GM19468 (cell line): ENCODE results near the gene OR4C11.
A peak's percentile ranks its signal among the peaks of the same experiment; 100 is the strongest.

Experiments
- ATAC-seq: cut with Tn5 transposase; IDR thresholded peaks from one replicate; pipeline ENCODE4 v1.9.1; 2021; ENCODE audit warnings: mild to moderate bottlenecking, moderate library complexity, moderate number of reproducible peaks; ENCODE audit not compliant: unreplicated experiment; ENCODE audit errors: extremely low read depth

Gene OR4C11, protein sequence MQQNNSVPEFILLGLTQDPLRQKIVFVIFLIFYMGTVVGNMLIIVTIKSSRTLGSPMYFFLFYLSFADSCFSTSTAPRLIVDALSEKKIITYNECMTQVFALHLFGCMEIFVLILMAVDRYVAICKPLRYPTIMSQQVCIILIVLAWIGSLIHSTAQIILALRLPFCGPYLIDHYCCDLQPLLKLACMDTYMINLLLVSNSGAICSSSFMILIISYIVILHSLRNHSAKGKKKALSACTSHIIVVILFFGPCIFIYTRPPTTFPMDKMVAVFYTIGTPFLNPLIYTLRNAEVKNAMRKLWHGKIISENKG

DNA sequence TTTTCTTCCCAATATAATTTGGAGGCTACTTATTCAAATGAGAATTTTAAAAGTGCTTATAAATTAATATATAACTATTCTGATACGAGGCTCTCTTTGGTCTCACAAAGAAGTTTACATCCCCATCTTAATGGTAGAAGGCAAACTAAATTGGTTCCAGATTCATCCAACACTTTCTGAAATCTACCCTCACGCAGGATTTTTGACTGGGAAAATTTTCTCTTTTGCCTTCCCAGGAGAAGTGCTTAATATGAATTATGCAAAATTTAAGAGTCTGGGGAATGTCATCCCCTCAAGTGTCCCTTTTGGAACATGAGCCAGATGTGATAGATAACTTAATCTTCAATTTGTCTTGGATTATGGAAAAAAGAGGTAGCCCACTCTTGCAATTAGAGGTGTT lies at the start of gene OR4C11:
Gene OR4C11, minus strand, starts transcription at position 101 of the 400 bp plus-strand sequence. CDS start 3,272 bp downstream, outside the sequence.
- ATAC-seq: no peak

DNA sequence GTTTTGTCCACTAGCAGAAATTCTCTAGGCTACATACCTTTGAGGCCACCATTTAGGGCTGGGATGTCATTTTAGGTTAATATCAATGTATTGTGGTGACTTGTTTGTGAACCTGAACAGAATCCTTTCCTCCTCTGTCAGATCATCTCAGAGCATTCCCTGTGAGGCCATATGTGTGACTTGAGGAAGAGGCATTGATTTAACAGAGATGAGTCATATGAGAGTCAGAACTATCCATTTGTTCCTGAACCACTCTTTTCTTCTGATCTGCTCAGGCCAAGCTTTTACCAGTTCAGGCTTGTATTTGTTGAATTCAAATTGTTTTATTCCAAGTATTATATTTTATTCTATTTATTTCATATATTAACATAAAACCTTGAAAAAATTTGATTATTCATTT lies 47.7 kb upstream of the OR4C11 start:
- ATAC-seq: no peak

DNA sequence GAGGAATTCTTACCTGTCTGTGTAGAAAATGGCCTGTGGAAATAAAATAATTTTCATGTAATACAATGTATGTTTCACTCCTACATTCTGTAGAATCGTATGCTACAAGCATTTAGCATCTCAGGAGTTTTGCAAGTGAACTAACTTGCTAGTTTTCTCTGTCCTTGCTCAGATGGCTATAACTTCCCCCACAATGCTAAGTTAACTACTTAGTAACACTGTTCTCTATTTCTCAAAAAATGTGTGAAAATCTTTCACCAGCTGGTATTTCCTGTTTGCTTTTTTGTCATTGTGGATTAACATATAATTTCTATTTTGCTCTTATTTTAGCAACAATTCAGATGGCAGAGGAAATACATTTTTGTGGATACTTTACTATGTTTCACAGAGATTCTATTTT lies 45.1 kb upstream of the OR4C11 start:
- ATAC-seq: no peak

DNA sequence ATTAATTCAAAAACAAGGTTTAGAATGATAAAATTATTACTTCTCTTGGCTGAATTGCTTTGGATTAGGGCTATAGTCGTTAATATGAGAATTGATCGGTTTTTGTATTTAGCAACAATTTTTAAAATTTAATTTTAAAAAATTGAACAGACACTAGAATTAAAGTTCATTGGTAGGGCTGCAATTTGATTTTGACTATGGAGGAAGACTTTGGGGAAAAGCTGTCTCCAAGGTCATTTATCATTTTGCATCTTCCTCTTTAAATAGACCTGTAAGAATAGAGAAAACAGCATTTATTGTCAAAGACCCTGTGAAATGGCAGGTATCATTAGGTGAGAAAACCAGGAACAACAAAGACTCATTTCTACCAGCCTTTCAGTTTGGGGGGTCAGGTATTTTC lies 40.6 kb upstream of the OR4C11 start, which contains the start of gene OR4S2:
Gene OR4S2, plus strand, starts transcription at position 301 of the 400 bp plus-strand sequence. CDS start 2,577 bp downstream, outside the sequence.
- no peak for ATAC-seq

DNA sequence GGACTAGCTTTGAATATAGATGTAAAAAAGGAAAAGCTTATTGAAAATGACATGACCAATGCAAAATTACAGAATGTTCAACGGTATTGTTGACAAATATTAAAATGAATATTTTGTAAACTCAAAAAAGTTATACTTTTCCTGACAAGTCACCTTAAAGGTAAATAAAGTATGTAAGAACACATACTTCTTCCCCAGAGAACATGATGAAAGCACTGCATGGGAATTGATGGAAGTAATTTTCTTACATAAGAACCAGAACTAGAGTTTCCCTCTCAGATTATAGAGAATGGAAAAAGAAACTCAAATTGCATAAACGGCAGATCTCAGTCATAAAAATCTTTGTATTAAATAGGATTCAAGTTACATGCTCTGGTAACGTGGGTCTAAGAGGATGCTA lies 27.4 kb upstream of the OR4C11 start, which contains the start of gene OR4P4:
Gene OR4P4, plus strand, starts transcription at position 301 of the 400 bp plus-strand sequence.
- ATAC-seq: no peak

DNA sequence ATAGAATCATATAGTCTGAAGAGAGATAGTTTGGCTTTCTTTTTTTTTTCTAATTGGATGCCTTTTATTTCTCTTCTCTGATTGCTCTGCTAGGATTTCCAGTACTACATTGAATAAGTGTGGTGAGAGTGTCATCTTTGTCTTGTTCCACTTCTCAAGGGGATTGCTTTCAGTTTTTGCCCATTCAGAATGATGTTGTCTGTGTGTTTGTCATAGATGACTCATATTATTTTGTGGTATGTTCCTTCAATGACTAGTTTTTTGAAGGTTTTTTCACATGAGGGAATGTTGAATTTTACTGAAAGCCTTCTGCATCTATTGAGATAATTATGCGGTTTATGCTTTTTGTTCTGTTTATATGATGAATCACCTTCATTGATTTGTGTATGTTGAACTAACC lies 17.1 kb upstream of the OR4C11 start:
- no peak for ATAC-seq

DNA sequence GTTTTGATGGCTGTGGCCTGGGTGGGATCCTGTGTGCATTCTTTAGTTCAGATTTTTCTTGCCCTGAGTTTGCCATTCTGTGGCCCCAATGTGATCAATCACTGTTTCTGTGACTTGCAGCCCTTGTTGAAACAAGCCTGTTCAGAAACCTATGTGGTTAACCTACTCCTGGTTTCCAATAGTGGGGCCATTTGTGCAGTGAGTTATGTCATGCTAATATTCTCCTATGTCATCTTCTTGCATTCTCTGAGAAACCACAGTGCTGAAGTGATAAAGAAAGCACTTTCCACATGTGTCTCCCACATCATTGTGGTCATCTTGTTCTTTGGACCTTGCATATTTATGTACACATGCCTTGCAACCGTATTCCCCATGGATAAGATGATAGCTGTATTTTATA lies 34.9 kb downstream of the OR4C11 start:
- ATAC-seq: peak; percentile 37

DNA sequence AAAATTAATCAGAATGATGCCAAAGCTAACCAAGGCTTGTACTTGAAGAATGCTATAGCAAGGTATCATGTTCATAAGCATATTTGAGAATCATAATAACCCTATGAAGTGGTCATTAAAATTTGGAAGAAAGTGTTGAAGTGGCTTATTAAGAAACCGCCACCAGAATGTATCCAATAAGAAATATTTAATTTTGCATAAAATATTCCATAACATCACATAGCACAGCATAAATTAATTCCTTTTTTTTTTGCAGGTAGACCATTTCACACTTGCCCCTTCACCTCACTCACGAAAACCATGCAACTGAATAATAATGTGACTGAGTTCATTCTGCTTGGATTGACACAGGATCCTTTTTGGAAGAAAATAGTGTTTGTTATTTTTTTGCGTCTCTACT lies 35.6 kb downstream of the OR4C11 start, which contains the start of gene OR4C16:
Gene OR4C16, plus strand, starts transcription at position 301 of the 400 bp plus-strand sequence. Its CDS starts 0 bp downstream, at position 301.
- no peak for ATAC-seq

DNA sequence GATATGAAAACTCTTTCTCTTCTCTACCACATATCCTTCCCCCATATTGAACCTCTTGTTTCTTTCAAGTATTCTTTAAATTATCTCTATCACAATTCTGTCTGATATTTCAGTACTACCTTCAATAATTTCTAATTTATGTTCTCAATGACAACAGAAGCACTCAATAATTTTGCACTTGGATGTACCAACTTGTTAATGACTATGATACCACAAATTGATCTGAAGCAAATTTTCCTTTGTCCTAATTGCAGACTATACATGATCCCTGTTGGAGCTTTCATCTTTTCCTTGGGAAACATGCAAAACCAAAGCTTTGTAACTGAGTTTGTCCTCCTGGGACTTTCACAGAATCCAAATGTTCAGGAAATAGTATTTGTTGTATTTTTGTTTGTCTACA lies 53.3 kb downstream of the OR4C11 start, which contains the start of gene OR4C15:
Gene OR4C15, plus strand, starts transcription at position 301 of the 400 bp plus-strand sequence. Its CDS starts 0 bp downstream, at position 301.
- no peak for ATAC-seq
